ACC112 (cell line): ENCODE measurements around the gene UBE2N.

Experiments used
- H2AFZ ChIP-seq: fragments of 200-600 bp; sonication (generic); one replicate; pipeline ENCODE4 v1.6.0; 2017; ENCODE audit warnings: antibody characterized with exemption, low read length; ENCODE audit not compliant: unreplicated experiment
- H3K27ac ChIP-seq: fragments of 200-600 bp; sonication (generic); 2 replicates; pipeline ENCODE4 v1.5.1; 2014; ENCODE audit warnings: low read depth, mild to moderate bottlenecking, antibody characterized with exemption, low read length, moderate library complexity
- H3K27me3 ChIP-seq: fragments of 200-600 bp; sonication (generic); 2 replicates; pipeline ENCODE4 v1.6.1; 2014; ENCODE audit warnings: mild to moderate bottlenecking, antibody characterized with exemption, low read length, moderate library complexity, mixed read lengths; ENCODE audit not compliant: insufficient read depth
- H3K36me3 ChIP-seq: fragments of 200-600 bp; sonication (generic); 2 replicates; pipeline ENCODE4 v1.6.1; 2016; ENCODE audit warnings: mild to moderate bottlenecking, antibody characterized with exemption, low read length, moderate library complexity, mixed read lengths; ENCODE audit not compliant: insufficient read depth
- H3K4me1 ChIP-seq: fragments of 200-600 bp; sonication (generic); one replicate; pipeline ENCODE4 v1.6.1; 2016; ENCODE audit warnings: low read length, mixed read lengths; ENCODE audit not compliant: insufficient read depth, unreplicated experiment, control insufficient read depth
- H3K4me3 ChIP-seq: fragments of 200-600 bp; sonication (generic); 2 replicates; pipeline ENCODE4 v1.5.1; 2014; ENCODE audit warnings: mild to moderate bottlenecking, low read depth, low read length
- H3K79me2 ChIP-seq: fragments of 200-600 bp; sonication (generic); one replicate; pipeline ENCODE4 v1.6.0; 2016; ENCODE audit warnings: low read length; ENCODE audit not compliant: control insufficient read depth, unreplicated experiment, insufficient read depth

The UBE2N gene

DNA sequence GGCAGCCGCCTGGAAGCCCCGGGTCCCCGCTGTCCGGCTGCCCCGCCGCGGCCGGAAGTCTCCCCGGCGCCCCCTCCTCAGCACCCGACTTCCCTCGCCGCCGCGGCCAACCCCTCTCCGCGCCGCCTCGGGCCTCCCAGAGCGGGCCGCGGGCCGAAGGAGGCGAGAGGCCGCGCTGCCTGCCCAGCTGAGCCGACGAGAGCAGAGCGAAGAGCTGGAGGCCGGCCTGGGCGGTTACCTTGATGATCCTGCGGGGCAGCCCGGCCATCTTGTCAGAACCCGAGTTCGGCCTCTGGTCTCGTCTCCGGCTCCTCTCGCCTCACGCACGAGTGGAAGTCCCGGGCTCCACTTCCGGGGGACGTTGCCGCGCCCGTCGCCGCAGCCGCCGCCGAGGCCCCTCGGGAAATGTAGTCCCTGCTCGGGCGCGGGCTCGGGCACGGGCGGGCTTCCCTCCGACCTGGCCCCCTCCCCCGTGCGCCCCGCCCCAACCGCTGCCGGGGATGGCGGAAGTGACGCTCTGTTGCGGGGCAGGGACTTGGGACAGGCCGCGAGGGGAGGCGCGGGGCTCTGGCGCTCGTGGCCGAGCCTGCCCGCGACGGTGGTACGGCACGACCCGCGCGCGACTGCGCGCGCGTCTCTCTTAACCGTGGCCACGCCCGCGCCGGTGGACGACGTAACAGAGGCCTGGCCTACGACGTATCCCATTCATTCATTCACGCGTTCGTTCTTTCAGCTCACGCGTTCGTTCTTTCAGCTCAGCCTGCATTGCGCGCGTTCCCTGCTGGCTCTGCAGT, at the start of gene UBE2N:
TSS of gene UBE2N (minus strand) at position 331 of the 794 bp plus-strand sequence. CDS start at position 268, 63 bp downstream.
- Histone ChIP-seq H3K27me3 (no peaks in the 10 kb centered on the region), H3K36me3 (no peaks in the 10 kb centered on the region), H3K4me3 (peak within 1 kb of the TSS; percentile 97), H3K79me2 (peaks cover 53% of the 10 kb centered on the region), H3K27ac (peak within 1 kb of the TSS; percentile 86), H2AFZ (peak within 1 kb of the TSS; percentile 97), H3K4me1 (peaks cover 36% of the 10 kb centered on the region)

- Histone ChIP-seq H2AFZ (no peak overlapping the region), H3K4me3 (no peak overlapping the region), H3K27me3 (no peaks in the 10 kb centered on the region), H3K4me1 (peaks cover 6% of the 10 kb centered on the region), H3K79me2 (peaks cover 7% of the 10 kb centered on the region), H3K27ac (no peak overlapping the region; the same call in 1 of the 2 replicates), H3K36me3 (peaks cover 30% of the 10 kb centered on the region)
Observed at GRCh38 chr12:93484315-93484981, 42.7 kb upstream of the UBE2N start.

GRCh38 chr12:93483151-93483807, 41.5 kb upstream of the UBE2N start:
- H3K4me3 ChIP-seq, result no peak overlapping the region
- H3K27me3 ChIP-seq, result no peaks in the 10 kb centered on the region
- H3K36me3 ChIP-seq, result peaks cover 32% of the 10 kb centered on the region
- peaks cover 6% of the 10 kb centered on the region for H3K4me1 ChIP-seq
- no peak overlapping the region for H2AFZ ChIP-seq
- no peak overlapping the region for H3K27ac ChIP-seq
- peaks cover 7% of the 10 kb centered on the region for H3K79me2 ChIP-seq

DNA sequence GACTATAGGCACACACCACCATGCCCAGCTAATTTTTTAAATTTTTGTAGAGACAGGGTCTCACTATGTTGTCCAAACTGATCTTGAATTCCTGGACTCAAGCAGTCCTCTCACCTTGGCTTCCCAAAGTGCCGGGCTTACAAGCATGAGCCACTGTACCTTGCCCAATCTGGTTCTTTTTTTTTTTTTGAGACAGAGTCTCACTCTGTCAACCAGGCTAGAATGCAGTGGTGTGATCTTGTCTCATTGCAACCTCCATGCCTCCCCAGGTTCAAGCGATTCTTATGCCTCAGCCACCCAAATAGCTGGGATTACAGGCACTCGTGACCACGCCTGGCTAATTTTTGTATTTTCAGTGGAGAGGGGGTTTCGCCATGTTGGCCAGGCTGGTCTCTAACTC, 41.0 kb upstream of the UBE2N start:
- H3K36me3 ChIP-seq, result peaks cover 32% of the 10 kb centered on the region
- no peaks in the 10 kb centered on the region for H3K27me3 ChIP-seq
- no peak overlapping the region for H3K27ac ChIP-seq
- no peak overlapping the region for H2AFZ ChIP-seq
- H3K4me1 ChIP-seq, result peaks cover 6% of the 10 kb centered on the region
- peaks cover 7% of the 10 kb centered on the region for H3K79me2 ChIP-seq
- no peak overlapping the region for H3K4me3 ChIP-seq

- Histone ChIP-seq H3K27me3 (no peaks in the 10 kb centered on the region), H3K27ac (no peak overlapping the region), H3K4me1 (no peaks in the 10 kb centered on the region), H3K36me3 (peaks cover 15% of the 10 kb centered on the region), H3K4me3 (no peak overlapping the region), H2AFZ (no peak overlapping the region), H3K79me2 (peaks cover 4% of the 10 kb centered on the region)
Observed at GRCh38 chr12:93476555-93476954, 34.8 kb upstream of the UBE2N start.

- Histone ChIP-seq H3K27me3 (no peaks in the 10 kb centered on the region), H3K36me3 (peaks cover 4% of the 10 kb centered on the region; the same call in 1 of the 2 replicates), H3K4me3 (peak overlapping the region; percentile 90), H2AFZ (no peak overlapping the region), H3K4me1 (peaks cover 11% of the 10 kb centered on the region), H3K27ac (no peak overlapping the region), H3K79me2 (peaks cover 40% of the 10 kb centered on the region)
Observed at GRCh38 chr12:93469386-93469785, 27.6 kb upstream of the UBE2N start.

GRCh38 chr12:93468008-93468371, 26.2 kb upstream of the UBE2N start:
- Histone ChIP-seq H3K79me2 (peaks cover 40% of the 10 kb centered on the region), H3K27ac (peak overlapping the region; percentile 82), H3K36me3 (peaks cover 4% of the 10 kb centered on the region; the same call in 1 of the 2 replicates), H3K4me1 (peaks cover 11% of the 10 kb centered on the region), H3K27me3 (no peaks in the 10 kb centered on the region), H3K4me3 (peak overlapping the region; percentile 90), H2AFZ (peak overlapping the region; percentile 58)

DNA sequence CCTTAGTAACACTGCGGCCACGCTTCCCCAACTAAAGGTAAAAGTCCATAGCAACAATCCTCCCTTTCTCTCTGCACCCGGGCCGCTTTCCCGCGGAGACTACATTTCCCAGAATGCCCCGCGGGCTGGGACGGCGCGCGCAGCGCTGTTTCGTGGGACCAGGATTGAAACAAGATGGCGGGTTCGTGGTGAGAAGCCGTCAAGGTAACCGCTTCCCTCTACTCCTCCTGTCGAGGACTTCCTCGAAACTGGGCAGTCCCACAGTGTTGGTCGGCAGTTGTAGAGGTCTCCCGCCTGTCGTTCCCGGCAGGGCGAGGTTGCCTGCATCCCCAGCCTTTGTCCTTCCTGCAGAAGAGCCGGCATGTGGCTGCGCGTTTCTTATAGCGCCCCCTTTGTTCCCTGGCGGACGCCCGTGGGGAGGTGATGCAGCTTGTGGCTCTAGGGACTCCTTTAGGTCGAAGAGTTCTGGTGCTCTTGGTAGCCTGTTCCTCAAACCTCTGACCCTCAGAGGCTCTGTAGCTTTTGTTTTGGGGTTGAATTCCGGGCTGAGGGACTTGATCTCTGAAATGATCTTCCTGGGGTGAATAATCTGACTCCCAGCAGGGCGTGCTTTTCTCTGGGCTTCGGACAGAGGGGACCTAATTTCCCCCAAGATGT, 25.7 kb upstream of the UBE2N start, which contains the start of gene MRPL42:
TSS of gene MRPL42 (plus strand) at position 164 of the 657 bp plus-strand sequence. CDS start 1,772 bp downstream, outside the sequence.
- Histone ChIP-seq H3K79me2 (peaks cover 36% of the 10 kb centered on the region), H2AFZ (peak within 1 kb of the TSS; percentile 58), H3K36me3 (peaks cover 4% of the 10 kb centered on the region; the same call in 1 of the 2 replicates), H3K4me3 (peak within 1 kb of the TSS; percentile 90), H3K4me1 (peaks cover 11% of the 10 kb centered on the region), H3K27me3 (no peaks in the 10 kb centered on the region), H3K27ac (peak within 1 kb of the TSS; percentile 82)

DNA sequence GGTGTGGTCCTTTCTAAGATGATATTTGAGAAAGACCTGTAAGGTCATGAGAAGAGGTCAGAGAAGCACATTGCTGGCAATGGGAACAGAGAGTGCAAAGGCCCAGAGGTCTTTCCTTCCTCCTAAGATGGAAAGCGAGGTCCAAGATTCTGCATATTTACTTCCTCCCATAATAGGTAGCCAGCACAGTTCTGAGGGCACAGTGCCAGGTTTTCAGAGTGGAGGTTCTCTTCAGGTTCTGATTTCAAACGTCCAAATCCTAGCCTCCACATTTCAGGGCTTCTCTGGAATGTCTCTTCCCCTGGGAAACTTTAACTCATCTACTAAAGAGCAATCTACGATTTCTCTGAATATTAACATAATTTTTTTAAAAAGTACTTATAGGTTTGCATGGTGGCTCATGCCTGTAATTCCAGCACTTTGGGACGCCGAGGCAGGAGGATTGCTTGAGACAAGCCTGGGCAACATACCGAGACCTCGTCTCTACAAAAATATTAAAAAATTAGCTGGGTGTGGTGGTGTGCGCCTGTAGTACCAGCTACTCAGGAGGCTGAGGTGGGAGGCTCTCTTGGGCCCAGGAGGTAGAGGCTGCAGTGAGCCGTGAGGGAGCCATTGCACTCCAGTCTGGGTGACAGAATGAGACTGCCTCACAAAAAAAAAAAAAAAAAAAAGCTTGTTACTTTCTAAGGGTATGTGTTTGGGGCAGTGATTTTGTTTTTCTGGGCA, 25.0 kb upstream of the UBE2N start:
- H3K27me3 ChIP-seq, result no peaks in the 10 kb centered on the region
- peak overlapping the region; percentile 58 for H2AFZ ChIP-seq
- peaks cover 4% of the 10 kb centered on the region; the same call in 1 of the 2 replicates for H3K36me3 ChIP-seq
- H3K79me2 ChIP-seq, result peaks cover 36% of the 10 kb centered on the region
- H3K27ac ChIP-seq, result no peak overlapping the region
- peaks cover 11% of the 10 kb centered on the region for H3K4me1 ChIP-seq
- H3K4me3 ChIP-seq, result peak overlapping the region; percentile 90
